Activated T-helper 1 cell treated with anti-CD3 and anti-CD28 coated beads, Interleukin-12 subunit alpha, Interleukin-12 subunit beta, Interleukin-2, Interleukin-4 antibody, amounts not matched to agents 30 ng/mL and 10 ng/mL and 1 ng/mL, durations not matched to agents 14 hours and 24 hours and 36 hours (primary cell): Measurements from ENCODE around the gene PPP6R1. TPM values are rescaled to one million over a fixed set of nuclear protein-coding genes. Genes with fewer than 3 reads are reported as not detected.

Source experiments
- DNase-seq: peaks from one replicate; pipeline ENCODE4 v3.0.0; 2021; ENCODE audit warnings: low spot score
- H3K27ac Mint-ChIP-seq: one replicate; pipeline ENCODE4 v1.8.0; 2021; ENCODE audit warnings: mild to moderate bottlenecking, mixed read lengths
- H3K27me3 Mint-ChIP-seq: one replicate; pipeline ENCODE4 v1.8.0; 2022; ENCODE audit warnings: mild to moderate bottlenecking, moderate library complexity, mixed read lengths; ENCODE audit not compliant: insufficient read depth
- H3K36me3 Mint-ChIP-seq: one replicate; pipeline ENCODE4 v1.8.0; 2021; ENCODE audit warnings: low read depth, mixed read lengths
- H3K4me1 Mint-ChIP-seq: one replicate; pipeline ENCODE4 v1.8.0; 2021; ENCODE audit warnings: low read depth, mixed read lengths
- H3K4me3 Mint-ChIP-seq: one replicate; pipeline ENCODE4 v1.8.0; 2021; ENCODE audit warnings: mild to moderate bottlenecking, moderate library complexity, mixed read lengths
- H3K9me3 Mint-ChIP-seq: one replicate; pipeline ENCODE4 v1.8.0; 2021; ENCODE audit warnings: mixed read lengths
- intact Hi-C: fragments of 100-400 bp; cut with micrococcal nuclease; formaldehyde crosslinking; loops from one replicate; pipeline ENCODE4 v1.15.1; 2024
- total RNA-seq: library from RNA; stranded (reverse); gene quantifications from 2 replicates; pipeline ENCODE4 v1.2.3, GENCODE V29; 2022

PPP6R1 gene
- total RNA-seq, 1 donor from 2014 or later, result 202 TPM

- Mint-ChIP-seq H3K36me3 (peaks cover 31% of the 10 kb centered on the region), H3K27ac (peak overlapping the region; percentile 95), H3K9me3 (no peaks in the 10 kb centered on the region), H3K4me1 (peaks cover 80% of the 10 kb centered on the region), H3K4me3 (peak overlapping the region; percentile 96), H3K27me3 (no peaks in the 10 kb centered on the region)
- no peak for DNase-seq
- intact Hi-C loops, result loop anchor here (10.0 kb wide), 1 partner anchor 168 kb away; no protein-coding TSS in a partner anchor
Observed at GRCh38 chr19:55252760-55253663, 5.8 kb downstream of the PPP6R1 start.

- Mint-ChIP-seq H3K27me3 (no peaks in the 10 kb centered on the region), H3K4me1 (peaks cover 69% of the 10 kb centered on the region)
Observed at GRCh38 chr19:55251341-55252081, 7.3 kb downstream of the PPP6R1 start.

GRCh38 chr19:55250262-55251036 lies 8.4 kb downstream of the PPP6R1 start:
- DNase-seq, result no peak
- Mint-ChIP-seq H3K36me3 (peaks cover 19% of the 10 kb centered on the region), H3K27me3 (no peaks in the 10 kb centered on the region), H3K27ac (peak overlapping the region; percentile 96), H3K4me1 (peaks cover 58% of the 10 kb centered on the region), H3K9me3 (no peaks in the 10 kb centered on the region), H3K4me3 (peak overlapping the region; percentile 84)
- intact Hi-C loops, result loop anchor here (10.0 kb wide), 1 partner anchor 166 kb away; no protein-coding TSS in a partner anchor

More at GRCh38 chr19:55251341-55252081, 7.3 kb downstream of the PPP6R1 start:
- peaks cover 26% of the 10 kb centered on the region for H3K36me3 Mint-ChIP-seq
- peak; percentile 28 for DNase-seq
- intact Hi-C loops, result loop anchor here (10.0 kb wide), 1 partner anchor 167 kb away; no protein-coding TSS in a partner anchor
- peak overlapping the region; percentile 96 for H3K27ac Mint-ChIP-seq
- no peaks in the 10 kb centered on the region for H3K9me3 Mint-ChIP-seq
- H3K4me3 Mint-ChIP-seq, result peak overlapping the region; percentile 84

- Mint-ChIP-seq H3K36me3 (peaks cover 14% of the 10 kb centered on the region), H3K9me3 (no peaks in the 10 kb centered on the region), H3K27me3 (no peaks in the 10 kb centered on the region), H3K4me3 (no peak overlapping the region), H3K27ac (no peak overlapping the region), H3K4me1 (peaks cover 52% of the 10 kb centered on the region)
- no peak for DNase-seq
- intact Hi-C loops, result loop anchor here (10.0 kb wide), 1 partner anchor 165 kb away; no protein-coding TSS in a partner anchor
Observed at GRCh38 chr19:55249841-55250240, 9.0 kb downstream of the PPP6R1 start.

GRCh38 chr19:55248704-55249103 lies 10.1 kb downstream of the PPP6R1 start:
- no peaks in the 10 kb centered on the region for H3K9me3 Mint-ChIP-seq
- peaks cover 43% of the 10 kb centered on the region for H3K4me1 Mint-ChIP-seq
- H3K4me3 Mint-ChIP-seq, result no peak overlapping the region
- peak overlapping the region; percentile 40 for H3K27ac Mint-ChIP-seq
- peaks cover 18% of the 10 kb centered on the region for H3K36me3 Mint-ChIP-seq
- no peak for DNase-seq
- intact Hi-C loops, result loop anchor here (1.0 kb wide), 1 partner anchor 226 kb away; no protein-coding TSS in a partner anchor
- no peaks in the 10 kb centered on the region for H3K27me3 Mint-ChIP-seq

- Mint-ChIP-seq H3K27me3 (no peaks in the 10 kb centered on the region), H3K9me3 (no peaks in the 10 kb centered on the region), H3K27ac (peak overlapping the region; percentile 40)
Observed at GRCh38 chr19:55248166-55248675, 10.6 kb downstream of the PPP6R1 start.

GRCh38 chr19:55247621-55248099 lies 11.2 kb downstream of the PPP6R1 start:
- Mint-ChIP-seq H3K27me3 (no peaks in the 10 kb centered on the region), H3K9me3 (no peaks in the 10 kb centered on the region), H3K27ac (no peak overlapping the region), H3K4me1 (peaks cover 35% of the 10 kb centered on the region), H3K36me3 (peaks cover 20% of the 10 kb centered on the region), H3K4me3 (no peak overlapping the region)
- intact Hi-C loops, result loop anchor here (1.0 kb wide), 1 partner anchor 227 kb away; no protein-coding TSS in a partner anchor
- DNase-seq, result no peak

More at GRCh38 chr19:55248166-55248675, 10.6 kb downstream of the PPP6R1 start:
- H3K36me3 Mint-ChIP-seq, result peaks cover 18% of the 10 kb centered on the region
- intact Hi-C loops, result loop anchor here (1.0 kb wide), 1 partner anchor 226 kb away; no protein-coding TSS in a partner anchor
- no peak overlapping the region for H3K4me3 Mint-ChIP-seq
- peaks cover 38% of the 10 kb centered on the region for H3K4me1 Mint-ChIP-seq
- DNase-seq, result no peak

- no peak for DNase-seq
- intact Hi-C loops, result no loop called here
- Mint-ChIP-seq H3K9me3 (no peaks in the 10 kb centered on the region), H3K4me3 (no peak overlapping the region), H3K27me3 (no peaks in the 10 kb centered on the region), H3K36me3 (peaks cover 23% of the 10 kb centered on the region), H3K4me1 (peaks cover 29% of the 10 kb centered on the region), H3K27ac (no peak overlapping the region)
Observed at GRCh38 chr19:55246462-55247451, 12.1 kb downstream of the PPP6R1 start.

GRCh38 chr19:55245236-55245904 lies 13.4 kb downstream of the PPP6R1 start:
- H3K36me3 Mint-ChIP-seq, result peaks cover 21% of the 10 kb centered on the region
- no peaks in the 10 kb centered on the region for H3K9me3 Mint-ChIP-seq
- H3K27me3 Mint-ChIP-seq, result no peaks in the 10 kb centered on the region
- H3K4me3 Mint-ChIP-seq, result no peak overlapping the region
- intact Hi-C loops, result no loop called here
- peaks cover 16% of the 10 kb centered on the region for H3K4me1 Mint-ChIP-seq
- DNase-seq, result no peak
- H3K27ac Mint-ChIP-seq, result no peak overlapping the region

GRCh38 chr19:55244004-55244680 lies 14.7 kb downstream of the PPP6R1 start:
- peaks cover 22% of the 10 kb centered on the region for H3K36me3 Mint-ChIP-seq
- no peak for DNase-seq
- H3K27me3 Mint-ChIP-seq, result no peaks in the 10 kb centered on the region
- intact Hi-C loops, result no loop called here
- H3K4me3 Mint-ChIP-seq, result no peak overlapping the region
- peaks cover 16% of the 10 kb centered on the region for H3K4me1 Mint-ChIP-seq
- no peak overlapping the region for H3K27ac Mint-ChIP-seq
- no peaks in the 10 kb centered on the region for H3K9me3 Mint-ChIP-seq
